Tibial nerve (tissue), 3 donors: ENCODE measurements around the gene GGA2.
"Not testable (repeated sequence)": the region's sequence is repeated elsewhere in the genome, so short reads cannot be mapped to it uniquely, and the experiment has no call there.

Experiments used
- POLR2A ChIP-seq, 2 donors: fragments of 450-650 bp; IDR thresholded peaks; one replicate each; pipeline ENCODE4 v1.6.1; 2017; ENCODE audit warnings: antibody characterized with exemption in 2 of 2, mild to moderate bottlenecking in 2 of 2, moderate library complexity in 2 of 2
- TF ChIP-seq, protein P1 (sequence below), 5 experiments: fragments of 200-600 bp in 3 of 5; fragments of 450-650 bp in 2 of 5; sonication (generic) in 3 of 5; IDR thresholded peaks; one replicate each; pipeline ENCODE4 v1.5.1; 2016 to 2019; ENCODE audit warnings: antibody characterized with exemption in 5 of 5, mild to moderate bottlenecking in 3 of 5, moderate library complexity in 2 of 5

GRCh38 chr16:23483492-23483891, 26.8 kb downstream of the GGA2 start:
- TF ChIP-seq, protein P1, sequence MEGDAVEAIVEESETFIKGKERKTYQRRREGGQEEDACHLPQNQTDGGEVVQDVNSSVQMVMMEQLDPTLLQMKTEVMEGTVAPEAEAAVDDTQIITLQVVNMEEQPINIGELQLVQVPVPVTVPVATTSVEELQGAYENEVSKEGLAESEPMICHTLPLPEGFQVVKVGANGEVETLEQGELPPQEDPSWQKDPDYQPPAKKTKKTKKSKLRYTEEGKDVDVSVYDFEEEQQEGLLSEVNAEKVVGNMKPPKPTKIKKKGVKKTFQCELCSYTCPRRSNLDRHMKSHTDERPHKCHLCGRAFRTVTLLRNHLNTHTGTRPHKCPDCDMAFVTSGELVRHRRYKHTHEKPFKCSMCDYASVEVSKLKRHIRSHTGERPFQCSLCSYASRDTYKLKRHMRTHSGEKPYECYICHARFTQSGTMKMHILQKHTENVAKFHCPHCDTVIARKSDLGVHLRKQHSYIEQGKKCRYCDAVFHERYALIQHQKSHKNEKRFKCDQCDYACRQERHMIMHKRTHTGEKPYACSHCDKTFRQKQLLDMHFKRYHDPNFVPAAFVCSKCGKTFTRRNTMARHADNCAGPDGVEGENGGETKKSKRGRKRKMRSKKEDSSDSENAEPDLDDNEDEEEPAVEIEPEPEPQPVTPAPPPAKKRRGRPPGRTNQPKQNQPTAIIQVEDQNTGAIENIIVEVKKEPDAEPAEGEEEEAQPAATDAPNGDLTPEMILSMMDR (IDR thresholded peaks at IDR 0.05): not testable (repeated sequence)
- TF ChIP-seq POLR2A (IDR thresholded peaks at IDR 0.05): not testable (repeated sequence)
